HepG2 (cell line): Measurements from ENCODE around the gene POPDC2. TPM values are rescaled to one million over a fixed set of nuclear protein-coding genes. Genes with fewer than 3 reads are reported as not detected.

ENCODE experiments used
- ESRRA ChIP-seq: sonication (generic); formaldehyde crosslinking; IDR thresholded peaks from 2 replicates; pipeline ENCODE4 v1.5.1; 2020; ENCODE audit warnings: mild to moderate bottlenecking, low read depth, missing genetic modification reagents
- HIVEP1 ChIP-seq: sonication (generic); formaldehyde crosslinking; IDR thresholded peaks from 2 replicates; pipeline ENCODE4 v1.4.0; 2020; ENCODE audit warnings: mild to moderate bottlenecking, missing genetic modification reagents
- KAT2B ChIP-seq: fragments of 150-350 bp; IDR thresholded peaks from 2 replicates; pipeline ENCODE4 v1.6.1; 2014; ENCODE audit warnings: low read depth, low read length, borderline replicate concordance
- KDM1A ChIP-seq: IDR thresholded peaks from 2 replicates; pipeline ENCODE4 v1.6.1; 2016; ENCODE audit warnings: missing compliant biosample characterization
- MAFK ChIP-seq, 2 experiments: IDR thresholded peaks in 1 of 2; conservative IDR thresholded peaks in 1 of 2; 2 replicates each; pipeline ENCODE4 v1.6.1; 2011; ENCODE audit warnings: improper control_type of control experiment in 2 of 2, low read length in 2 of 2
- NFE2L1 ChIP-seq: sonication (generic); formaldehyde crosslinking; IDR thresholded peaks from 2 replicates; pipeline ENCODE4 v1.4.0; 2020; ENCODE audit warnings: missing genetic modification reagents, mild to moderate bottlenecking, borderline replicate concordance
- PLRG1 ChIP-seq: fragments of 450-650 bp; conservative IDR thresholded peaks from 2 replicates; pipeline ENCODE4 v1.6.1; 2016
- POLR2A ChIP-seq, 2 experiments: IDR thresholded peaks; 2 replicates each; pipeline ENCODE4 v1.6.1; 2011; ENCODE audit warnings: low read depth in 2 of 2, low read length in 2 of 2, mild to moderate bottlenecking in 1 of 2, moderate library complexity in 1 of 2; ENCODE audit not compliant: insufficient read depth in 1 of 2
- RBM22 ChIP-seq: fragments of 200-400 bp; formaldehyde crosslinking; optimal IDR thresholded peaks from 2 replicates; pipeline ENCODE3; 2017; ENCODE audit warnings: mild to moderate bottlenecking, low read length, moderate library complexity
- RBM39 ChIP-seq: fragments of 200-400 bp; formaldehyde crosslinking; IDR thresholded peaks from one replicate; pipeline ENCODE4 v1.6.1; 2018; ENCODE audit warnings: antibody characterized with exemption, mild to moderate bottlenecking, low read depth, low read length; ENCODE audit not compliant: poor library complexity, severe bottlenecking
- RELA ChIP-seq: sonication (generic); formaldehyde crosslinking; IDR thresholded peaks from 2 replicates; pipeline ENCODE4 v1.4.0; 2020; ENCODE audit warnings: missing genetic modification reagents
- SIN3B ChIP-seq: fragments of 150-350 bp; IDR thresholded peaks from 2 replicates; pipeline ENCODE4 v1.6.1; 2014; ENCODE audit warnings: low read length
- STAT5B ChIP-seq: sonication (generic); formaldehyde crosslinking; IDR thresholded peaks from 2 replicates; pipeline ENCODE4 v1.4.0; 2020; ENCODE audit warnings: missing genetic modification reagents
- TSC22D2 ChIP-seq: sonication (generic); formaldehyde crosslinking; IDR thresholded peaks from 2 replicates; pipeline ENCODE4 v1.5.1; 2020; ENCODE audit warnings: missing genetic modification reagents, mild to moderate bottlenecking, borderline replicate concordance
- ZBTB10 ChIP-seq: sonication (generic); formaldehyde crosslinking; IDR thresholded peaks from 2 replicates; pipeline ENCODE4 v1.4.0; 2020; ENCODE audit warnings: missing genetic modification reagents, borderline replicate concordance
- ZFP1 ChIP-seq: IDR thresholded peaks from 2 replicates; pipeline ENCODE4 v1.6.1; 2016
- ZKSCAN8 ChIP-seq: IDR thresholded peaks from 2 replicates; pipeline ENCODE4 v1.6.1; 2016; ENCODE audit warnings: borderline replicate concordance, missing genetic modification reagents, missing compliant biosample characterization
- ZMAT3 ChIP-seq: sonication (generic); formaldehyde crosslinking; conservative IDR thresholded peaks from 2 replicates; pipeline ENCODE4 v1.7.0; 2021; ENCODE audit warnings: missing genetic modification reagents
- ZNF10 ChIP-seq: sonication (generic); formaldehyde crosslinking; IDR thresholded peaks from 2 replicates; pipeline ENCODE4 v1.4.0; 2020; ENCODE audit warnings: mild to moderate bottlenecking, low read depth, missing genetic modification reagents, borderline replicate concordance
- ZNF234 ChIP-seq: sonication (generic); formaldehyde crosslinking; conservative IDR thresholded peaks from 2 replicates; pipeline ENCODE4 v1.5.1; 2020; ENCODE audit warnings: mild to moderate bottlenecking, missing genetic modification reagents
- ZNF263 ChIP-seq: sonication (generic); formaldehyde crosslinking; IDR thresholded peaks from 2 replicates; pipeline ENCODE4 v1.4.0; 2020; ENCODE audit warnings: missing genetic modification reagents
- ZNF292 ChIP-seq: sonication (generic); formaldehyde crosslinking; IDR thresholded peaks from 2 replicates; pipeline ENCODE4 v1.8.1; 2022; ENCODE audit warnings: mild to moderate bottlenecking, low read depth, missing genetic modification reagents, borderline replicate concordance
- ZNF414 ChIP-seq: sonication (generic); formaldehyde crosslinking; IDR thresholded peaks from 2 replicates; pipeline ENCODE4 v1.5.0; 2020; ENCODE audit warnings: missing genetic modification reagents
- ZNF430 ChIP-seq: sonication (generic); formaldehyde crosslinking; IDR thresholded peaks from 2 replicates; pipeline ENCODE4 v1.9.0; 2021; ENCODE audit warnings: mild to moderate bottlenecking, missing genetic modification reagents
- ZNF484 ChIP-seq: sonication (generic); formaldehyde crosslinking; IDR thresholded peaks from 2 replicates; pipeline ENCODE4 v1.5.1; 2020; ENCODE audit warnings: mild to moderate bottlenecking, low read depth, missing genetic modification reagents, borderline replicate concordance
- ZNF530 ChIP-seq: sonication (generic); formaldehyde crosslinking; IDR thresholded peaks from 2 replicates; pipeline ENCODE4 v1.5.0; 2020; ENCODE audit warnings: low read depth, mild to moderate bottlenecking, missing genetic modification reagents
- ZNF552 ChIP-seq: sonication (generic); formaldehyde crosslinking; IDR thresholded peaks from 2 replicates; pipeline ENCODE4 v1.9.0; 2022; ENCODE audit warnings: missing genetic modification reagents, mild to moderate bottlenecking, borderline replicate concordance
- ZSCAN25 ChIP-seq: sonication (generic); formaldehyde crosslinking; IDR thresholded peaks from 2 replicates; pipeline ENCODE4 v1.8.0; 2022; ENCODE audit warnings: mild to moderate bottlenecking, missing genetic modification reagents
- polyA plus RNA-seq, 8 experiments: library from polyadenylated mRNA; depleted of rRNA in 3 of 8; stranded (reverse) in 7 of 8; unstranded in 1 of 8; fragments of >200 nt; fragmentation: Illumina TruSeq in 4 of 8; extraction: Trizol in 4 of 8; gene quantifications; 2 replicates each; pipeline versions ENCODE4 v1.2.1 to v1.2.3, GENCODE V29; 2011 to 2016; ENCODE audit warnings: low read depth in 4 of 8, missing spikeins in 1 of 8, mixed read lengths in 1 of 8; ENCODE audit not compliant: insufficient read depth in 1 of 8
- total RNA-seq, 5 experiments: library from RNA; depleted of rRNA; stranded (reverse); fragments of >200 nt; fragmentation: Illumina TruSeq; extraction: Trizol; gene quantifications; 2 replicates each; pipeline ENCODE4 v1.2.3, GENCODE V29; 2016; ENCODE audit warnings: low read depth in 1 of 5
- TF ChIP-seq, protein P1 (sequence below): IDR thresholded peaks from 2 replicates; pipeline ENCODE4 v1.6.1; 2012; ENCODE audit warnings: inconsistent platforms

POPDC2 gene
- total and polyA plus RNA-seq, 2 of the 13 experiments (the other 11 are each of a cell fraction or from before 2014, with no cell fraction given) = 0.18 to 0.58 TPM

GRCh38 chr3:119677641-119677934 is 17.2 kb upstream of the POPDC2 start (continued):
- no peak for TF ChIP-seq ZBTB10 (CRISPR knock-in tag)
- no peak for TF ChIP-seq ESRRA
- no peak for TF ChIP-seq STAT5B
- 0 out of 2 replicates have a peak, but pooled peaks have one; percentile 3 for TF ChIP-seq ZNF430 (CRISPR knock-in tag)
- TF ChIP-seq POLR2A (IDR thresholded peaks at IDR 0.05; ENCODE audit: insufficient read depth in 1 of 2, low read depth in 2 of 2, low read length in 2 of 2) = no peak
- no peak for TF ChIP-seq RBM22
- TF ChIP-seq RBM39 = no peak
- TF ChIP-seq ZNF530 (CRISPR knock-in tag) = no peak
- TF ChIP-seq ZSCAN25 (CRISPR knock-in tag) = no peak
- TF ChIP-seq SIN3B = no peak
- TF ChIP-seq ZNF234 = no peak
- TF ChIP-seq TSC22D2 (CRISPR knock-in tag) = no peak
- no peak for TF ChIP-seq ZMAT3 (CRISPR knock-in tag)
- TF ChIP-seq, protein P1, sequence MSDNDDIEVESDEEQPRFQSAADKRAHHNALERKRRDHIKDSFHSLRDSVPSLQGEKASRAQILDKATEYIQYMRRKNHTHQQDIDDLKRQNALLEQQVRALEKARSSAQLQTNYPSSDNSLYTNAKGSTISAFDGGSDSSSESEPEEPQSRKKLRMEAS = no peak
- TF ChIP-seq ZKSCAN8 = no peak
- no peak for TF ChIP-seq PLRG1
- TF ChIP-seq KAT2B = no peak
- TF ChIP-seq ZNF10 = no peak
- no peak for TF ChIP-seq HIVEP1
- no peak for TF ChIP-seq KDM1A
- TF ChIP-seq MAFK (conservative IDR thresholded peaks at IDR 0.05 in 1 of 2, IDR thresholded peaks at IDR 0.05 in 1 of 2; ENCODE audit: low read length in 2 of 2) = no peak
- TF ChIP-seq ZNF414 (CRISPR knock-in tag) = no peak
- no peak for TF ChIP-seq NFE2L1 (CRISPR knock-in tag)
- TF ChIP-seq ZNF263 (CRISPR knock-in tag) = no peak
- no peak for TF ChIP-seq ZNF484
- no peak for TF ChIP-seq ZFP1 (CRISPR knock-in tag)
- no peak for TF ChIP-seq ZNF552 (CRISPR knock-in tag)
- no peak for TF ChIP-seq ZNF292 (CRISPR knock-in tag)
- TF ChIP-seq RELA (CRISPR knock-in tag) = no peak
